Measurements from ENCODE around the gene WDR33. TPM values are rescaled to one million over a fixed set of nuclear protein-coding genes. Genes with fewer than 3 reads are reported as not detected.

Gene WDR33
- total and polyA plus RNA-seq, 9 of the 15 experiments (the other 6 are each of a cell fraction or from before 2014, with no cell fraction given), result 24.2 to 57.4 (median 38.4) TPM

GRCh38 chr2:127665267-127665893, 145.6 kb downstream of the WDR33 start (continued):
- TF ChIP-seq YY1 (IDR thresholded peaks at IDR 0.05; ENCODE audit: borderline replicate concordance in 1 of 3, control insufficient read depth in 1 of 3, extremely low read depth in 1 of 3, insufficient read depth in 3 of 3, insufficient read length in 1 of 3, insufficient replicate concordance in 2 of 3, low read depth in 1 of 3, low read length in 2 of 3) (no peak), ZNF280B (CRISPR knock-in tag; IDR thresholded peaks at IDR 0.05) (no peak), ZBTB9 (CRISPR knock-in tag; IDR thresholded peaks at IDR 0.05) (no peak), USF1 (CRISPR knock-in tag; IDR thresholded peaks at IDR 0.05) (no peak), RBM15 (IDR thresholded peaks at IDR 0.05; ENCODE audit: insufficient read depth, low read length) (no peak), ZBTB2 (IDR thresholded peaks at IDR 0.05) (no peak), ZNF512 (tag; IDR thresholded peaks at IDR 0.05) (no peak)
